HG02642 (cell line): ENCODE results near the gene PPHLN1.

Experiments used
- ATAC-seq: cut with Tn5 transposase; IDR thresholded peaks from one replicate; pipeline ENCODE4 v1.9.1; 2021; ENCODE audit warnings: mild to moderate bottlenecking; ENCODE audit not compliant: unreplicated experiment, poor library complexity

The PPHLN1 gene

GRCh38 chr12:42325653-42326474, at the start of gene PPHLN1, which contains the start of gene ZCRB1:
PPHLN1 (plus strand) TSS chr12:42326167; CDS start chr12:42335903, 9,736 bp downstream.
ZCRB1 (minus strand) TSS chr12:42326094; CDS start chr12:42324102, 1,992 bp downstream.
- peak; percentile 96 for ATAC-seq

GRCh38 chr12:42277396-42278127, 48.4 kb upstream of the PPHLN1 start:
- ATAC-seq, result no peak

GRCh38 chr12:42278128-42278510, 47.8 kb upstream of the PPHLN1 start:
- ATAC-seq, result no peak

GRCh38 chr12:42281278-42281677, 44.7 kb upstream of the PPHLN1 start:
- no peak for ATAC-seq

GRCh38 chr12:42281844-42282243, 44.1 kb upstream of the PPHLN1 start:
- no peak for ATAC-seq

GRCh38 chr12:42282294-42282693, 43.7 kb upstream of the PPHLN1 start:
- no peak for ATAC-seq

GRCh38 chr12:42283739-42284138, 42.2 kb upstream of the PPHLN1 start:
- ATAC-seq, result no peak

- no peak for ATAC-seq
These were observed 41.8 kb upstream of the PPHLN1 start for GRCh38 chr12:42284157-42284556.

GRCh38 chr12:42284876-42285275, 41.1 kb upstream of the PPHLN1 start:
- ATAC-seq, result no peak

GRCh38 chr12:42285431-42285830, 40.5 kb upstream of the PPHLN1 start:
- no peak for ATAC-seq

GRCh38 chr12:42286741-42287140, 39.2 kb upstream of the PPHLN1 start:
- ATAC-seq, result no peak

- ATAC-seq, result no peak
These were observed 37.4 kb upstream of the PPHLN1 start for GRCh38 chr12:42288544-42288943.

GRCh38 chr12:42291680-42292079, 34.3 kb upstream of the PPHLN1 start:
- ATAC-seq, result no peak

GRCh38 chr12:42296503-42297109, 29.4 kb upstream of the PPHLN1 start:
- ATAC-seq, result no peak

GRCh38 chr12:42298887-42299286, 27.1 kb upstream of the PPHLN1 start:
- no peak for ATAC-seq

- peak; percentile 82 for ATAC-seq
These were observed 26.3 kb upstream of the PPHLN1 start for GRCh38 chr12:42299392-42300308.

- no peak for ATAC-seq
These were observed 19.7 kb upstream of the PPHLN1 start for GRCh38 chr12:42306297-42306696.

GRCh38 chr12:42308390-42308789, 17.6 kb upstream of the PPHLN1 start:
- ATAC-seq, result no peak

GRCh38 chr12:42309996-42310395, 16.0 kb upstream of the PPHLN1 start:
- ATAC-seq, result no peak

GRCh38 chr12:42315108-42315507, 10.9 kb upstream of the PPHLN1 start:
- ATAC-seq, result no peak
